ENCODE measurements around the gene TMEM255B. TPM values are rescaled to one million over a fixed set of nuclear protein-coding genes. Genes with fewer than 3 reads are reported as not detected.
A peak's percentile ranks its signal among the peaks of the same experiment; 100 is the strongest.

The TMEM255B gene
- total and polyA plus RNA-seq, 2 of the 4 experiments (the other 2 are of a cell fraction): 0.36 to 0.94 TPM

DNA sequence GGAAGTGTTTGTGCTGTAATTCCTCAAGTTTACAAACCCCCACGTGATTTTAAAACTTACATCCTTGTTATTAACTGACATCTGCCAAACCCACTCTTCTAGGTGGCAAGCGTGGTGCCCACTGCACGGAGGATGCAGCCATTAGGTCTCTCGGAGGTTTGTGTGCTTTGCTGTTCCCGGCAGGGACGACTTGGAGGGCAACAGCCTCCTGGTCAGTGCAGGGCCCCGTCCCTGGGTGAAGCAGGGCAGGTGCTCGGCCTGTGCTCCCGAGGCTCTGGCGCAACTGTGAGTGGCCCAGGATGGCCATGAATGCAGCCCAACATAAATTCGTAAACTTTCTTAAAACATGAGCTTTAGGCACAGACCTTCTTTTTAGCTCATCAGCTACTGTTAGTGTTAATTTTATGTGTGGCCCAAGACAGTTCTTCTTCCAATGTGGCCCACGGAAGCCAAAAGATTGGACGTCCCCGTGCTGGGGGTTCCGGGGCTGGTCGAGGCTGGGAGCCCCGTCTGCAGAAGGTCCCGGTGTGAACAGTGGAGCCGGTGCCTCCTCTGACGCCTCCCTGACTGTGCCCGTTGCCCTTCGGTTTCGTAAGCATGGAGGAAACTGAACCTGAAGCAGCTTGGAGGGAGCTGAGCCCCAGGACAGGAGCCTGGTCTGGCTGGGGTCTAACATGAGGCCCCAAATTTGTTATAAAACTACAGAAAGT, 93.0 kb downstream of the TMEM255B start:
- Histone ChIP-seq H3K27me3 (ENCODE audit: control insufficient read depth, insufficient read depth, low read length) (no peaks in the 10 kb centered on the region), H4K20me1 (ENCODE audit: insufficient read depth, low read length) (peaks cover 100% of the 10 kb centered on the region), H3K4ac (ENCODE audit: low read depth, low read length) (no peak overlapping the region), H3K9me1 (ENCODE audit: insufficient read depth, low read length) (peaks cover 58% of the 10 kb centered on the region), H2AK5ac (ENCODE audit: low read depth, low read length) (peak overlapping the region; percentile 26; the same call in 1 of the 2 replicates), H2AFZ (replicated peaks; ENCODE audit: low read length, poor library complexity) (no peak overlapping the region), H3K14ac (replicated peaks; ENCODE audit: low read depth, low read length) (no peak overlapping the region), H2BK5ac (ENCODE audit: low read depth, low read length, poor library complexity, severe bottlenecking) (no peak overlapping the region), H4K8ac (ENCODE audit: low read depth in 2 of 2, low read length in 2 of 2) (no peak overlapping the region), H3K4me1 (ENCODE audit: control insufficient read depth, insufficient read depth, low read length) (peaks cover 60% of the 10 kb centered on the region), H2BK120ac (ENCODE audit: low read depth, low read length) (no peak overlapping the region), H4K5ac (ENCODE audit: low read depth, low read length) (no peak overlapping the region), H3K23ac (ENCODE audit: low read depth, low read length) (no peak overlapping the region), H4K91ac (ENCODE audit: insufficient read depth, low read depth, low read length) (no peak overlapping the region), H3K9ac (ENCODE audit: low read depth, low read length) (no peak overlapping the region), H3K9me3 (ENCODE audit: control insufficient read depth, insufficient read depth, low read length) (no peaks in the 10 kb centered on the region), H2BK20ac (ENCODE audit: low read depth, low read length) (no peak overlapping the region), H3K27ac (ENCODE audit: insufficient read depth, low read length) (no peak overlapping the region), H3K18ac (ENCODE audit: low read depth, low read length) (no peak overlapping the region), H2BK15ac (ENCODE audit: low read depth, low read length) (no peak overlapping the region), H3K4me2 (ENCODE audit: low read depth, low read length) (no peak overlapping the region), H3K36me3 (ENCODE audit: control insufficient read depth, insufficient read depth, low read length) (peaks cover 28% of the 10 kb centered on the region), H3K4me3 (ENCODE audit: insufficient read depth, low read depth, low read length) (no peak overlapping the region), H3K79me1 (ENCODE audit: low read depth in 1 of 2, low read length in 2 of 2) (peaks cover 15 to 98% of the 10 kb centered on the region in 2 experiments; a peak in 3 of 4 replicates), H2AK9ac (replicated peaks; ENCODE audit: low read depth, low read length, poor library complexity) (no peak overlapping the region), H3K56ac (ENCODE audit: extremely low read depth, insufficient read depth, low read length) (no peak overlapping the region)
- ChIA-PET POLR2A (ENCODE audit: unreplicated experiment) (no interaction called here), CTCF (no interaction called here)
- TF ChIP-seq MXI1 (IDR thresholded peaks at IDR 0.05; ENCODE audit: borderline replicate concordance, low read depth, low read length) (no peak), NFE2L2 (IDR thresholded peaks at IDR 0.05; ENCODE audit: low read depth, low read length) (no peak), RAD21 (IDR thresholded peaks at IDR 0.05; ENCODE audit: low read length) (no peak), FOS (IDR thresholded peaks at IDR 0.05; ENCODE audit: low read depth, low read length) (no peak), RCOR1 (IDR thresholded peaks at IDR 0.05; ENCODE audit: insufficient replicate concordance, low read length) (no peak), CHD1 (IDR thresholded peaks at IDR 0.05; ENCODE audit: low read depth, low read length) (no peak), SMC3 (IDR thresholded peaks at IDR 0.05; ENCODE audit: low read depth, low read length) (no peak), MAFK (IDR thresholded peaks at IDR 0.05; ENCODE audit: low read depth, low read length) (no peak), USF2 (IDR thresholded peaks at IDR 0.05; ENCODE audit: low read depth, low read length) (no peak), BHLHE40 (IDR thresholded peaks at IDR 0.05; ENCODE audit: low read depth, low read length) (no peak)
- TF ChIP-seq, protein P1, sequence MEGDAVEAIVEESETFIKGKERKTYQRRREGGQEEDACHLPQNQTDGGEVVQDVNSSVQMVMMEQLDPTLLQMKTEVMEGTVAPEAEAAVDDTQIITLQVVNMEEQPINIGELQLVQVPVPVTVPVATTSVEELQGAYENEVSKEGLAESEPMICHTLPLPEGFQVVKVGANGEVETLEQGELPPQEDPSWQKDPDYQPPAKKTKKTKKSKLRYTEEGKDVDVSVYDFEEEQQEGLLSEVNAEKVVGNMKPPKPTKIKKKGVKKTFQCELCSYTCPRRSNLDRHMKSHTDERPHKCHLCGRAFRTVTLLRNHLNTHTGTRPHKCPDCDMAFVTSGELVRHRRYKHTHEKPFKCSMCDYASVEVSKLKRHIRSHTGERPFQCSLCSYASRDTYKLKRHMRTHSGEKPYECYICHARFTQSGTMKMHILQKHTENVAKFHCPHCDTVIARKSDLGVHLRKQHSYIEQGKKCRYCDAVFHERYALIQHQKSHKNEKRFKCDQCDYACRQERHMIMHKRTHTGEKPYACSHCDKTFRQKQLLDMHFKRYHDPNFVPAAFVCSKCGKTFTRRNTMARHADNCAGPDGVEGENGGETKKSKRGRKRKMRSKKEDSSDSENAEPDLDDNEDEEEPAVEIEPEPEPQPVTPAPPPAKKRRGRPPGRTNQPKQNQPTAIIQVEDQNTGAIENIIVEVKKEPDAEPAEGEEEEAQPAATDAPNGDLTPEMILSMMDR (conservative IDR thresholded peaks at IDR 0.05; ENCODE audit: low read depth, low read length): no peak
- WGBS, 2 experiments (ENCODE audit: extremely low coverage in 2 of 2, insufficient read length in 1 of 2): 95% methylated on average over 13 of the region's 23 CpGs; no CpG with 5 or more reads in 1 of the 2 experiments
- intact Hi-C loops (cut with micrococcal nuclease): no loop called here
- no TSS peak for BruUV-seq (replicated peaks)
- ATAC-seq (ENCODE audit: low read depth) (no peak), DNase-seq (no peak)
- dilution Hi-C loops (cut with HindIII; ENCODE audit: low sequenced_read_pairs, unreplicated experiment): no loop called here
- in situ Hi-C loops (cut with MboI; ENCODE audit: low sequenced_read_pairs): no loop called here

Data from IMR-90 (cell line).